Measurements from ENCODE around the gene CYB5R3.

- no peak for TF ChIP-seq POLR2A (IDR thresholded peaks at IDR 0.05; ENCODE audit: low read depth, low read length)
- no peak for TF ChIP-seq POLR2AphosphoS5 (IDR thresholded peaks at IDR 0.05; ENCODE audit: insufficient read depth, low read depth, low read length)
- no peak for TF ChIP-seq CTCF (IDR thresholded peaks at IDR 0.05; ENCODE audit: extremely low read depth in 1 of 2, insufficient read depth in 1 of 2, low read depth in 1 of 2, low read length in 2 of 2)
- no peak for TF ChIP-seq GATA2 (IDR thresholded peaks at IDR 0.05; ENCODE audit: insufficient read depth, insufficient read length, low read depth, low read length)
- no peak for TF ChIP-seq MAX (IDR thresholded peaks at IDR 0.05; ENCODE audit: insufficient read depth, insufficient read length)
- no peak for TF ChIP-seq JUN (IDR thresholded peaks at IDR 0.05; ENCODE audit: borderline replicate concordance, insufficient read depth, insufficient read length, low read depth)
Measured at GRCh38 chr22:42613872-42614301, 35.3 kb downstream of the CYB5R3 start.

All from endothelial cell of umbilical vein (primary cell).